ENCODE measurements around the gene PROCA1. TPM values are rescaled to one million over a fixed set of nuclear protein-coding genes. Genes with fewer than 3 reads are reported as not detected.
A peak's percentile ranks its signal among the peaks of the same experiment; 100 is the strongest.

Gene PROCA1
- total and polyA plus RNA-seq, 2 of the 13 experiments (the other 11 are each of a cell fraction or from before 2014, with no cell fraction given), result 0.73 to 1.5 TPM

- TF ChIP-seq ZBTB37 (CRISPR knock-in tag; IDR thresholded peaks at IDR 0.05) (no peak), POGK (CRISPR knock-in tag; conservative IDR thresholded peaks at IDR 0.05) (no peak), ZNF652 (CRISPR knock-in tag; IDR thresholded peaks at IDR 0.05; ENCODE audit: borderline replicate concordance, low read depth) (peak; percentile 51; the same call in 1 of the 2 replicates), TAF15 (IDR thresholded peaks at IDR 0.05; ENCODE audit: low read depth, low read length, poor library complexity, severe bottlenecking) (no peak), ZNF781 (CRISPR knock-in tag; IDR thresholded peaks at IDR 0.05; ENCODE audit: borderline replicate concordance, not compliant biosample characterization) (no peak), ZNF446 (CRISPR knock-in tag; IDR thresholded peaks at IDR 0.05) (no peak), RFX5 (IDR thresholded peaks at IDR 0.05; ENCODE audit: low read depth, low read length) (no peak), SMC3 (IDR thresholded peaks at IDR 0.05; ENCODE audit: low read length) (peak; percentile 17; the same call in 1 of the 2 replicates), GPBP1L1 (CRISPR knock-in tag; IDR thresholded peaks at IDR 0.05) (no peak), NRL (CRISPR knock-in tag; IDR thresholded peaks at IDR 0.05; ENCODE audit: borderline replicate concordance) (no peak), RCOR2 (CRISPR knock-in tag; IDR thresholded peaks at IDR 0.05) (peak; percentile 84), TFAP4 (IDR thresholded peaks at IDR 0.05; ENCODE audit: borderline replicate concordance, low read depth) (peak; percentile 40; the same call in 1 of the 2 replicates), PTBP1 (IDR thresholded peaks at IDR 0.05; ENCODE audit: low read depth, low read length, poor library complexity, severe bottlenecking) (no peak), ZFY (CRISPR knock-in tag; IDR thresholded peaks at IDR 0.05) (peak; percentile 60), CBX5 (CRISPR knock-in tag; IDR thresholded peaks at IDR 0.05; ENCODE audit: borderline replicate concordance) (peak; percentile 86; the same call in 1 of the 2 replicates), MIER2 (CRISPR knock-in tag; IDR thresholded peaks at IDR 0.05) (no peak), ATM (IDR thresholded peaks at IDR 0.05; ENCODE audit: borderline replicate concordance) (no peak), TAF1 (CRISPR knock-in tag; IDR thresholded peaks at IDR 0.05) (peak; percentile 77), SALL2 (CRISPR knock-in tag; IDR thresholded peaks at IDR 0.05) (peak; percentile 82), DRAP1 (CRISPR knock-in tag; IDR thresholded peaks at IDR 0.05) (peak; percentile 94), ISX (CRISPR knock-in tag; conservative IDR thresholded peaks at IDR 0.05) (no peak), HCFC1 (IDR thresholded peaks at IDR 0.05; ENCODE audit: low read depth, low read length) (no peak), GABPA (IDR thresholded peaks at IDR 0.05; ENCODE audit: low read depth, low read length) (no peak), GABPA (CRISPR knock-in tag; IDR thresholded peaks at IDR 0.05; ENCODE audit: low read depth) (peak; percentile 55), SOX6 (IDR thresholded peaks at IDR 0.05) (no peak), SOX6 (CRISPR knock-in tag; IDR thresholded peaks at IDR 0.05) (peak; percentile 94)
Observed at GRCh38 chr17:28698253-28698941, 13.3 kb downstream of the PROCA1 start (continued).

Measured in HepG2 (cell line).